ENCODE data around the gene MYOCD.

MYOCD gene

GRCh38 chr17:12664252-12664651 is 1.4 kb upstream of the MYOCD start:
- H3K27ac ChIP-seq (ENCODE audit: low read depth, low read length, poor library complexity, severe bottlenecking), result no peak overlapping the region
- H3K79me2 ChIP-seq (ENCODE audit: insufficient read depth, low read length), result no peaks in the 10 kb centered on the region

GRCh38 chr17:12664894-12665262 is 812 bp upstream of the MYOCD start:
- no peaks in the 10 kb centered on the region for H3K9me3 ChIP-seq (ENCODE audit: low read length)
- H3K27me3 ChIP-seq (ENCODE audit: insufficient read depth, low read length), result no peaks in the 10 kb centered on the region
- TF ChIP-seq EZH2 (IDR thresholded peaks at IDR 0.05; ENCODE audit: borderline replicate concordance, low read length) (no peak), CTCF (IDR thresholded peaks at IDR 0.05; ENCODE audit: low read length) (no peak)
- H4K20me1 ChIP-seq (ENCODE audit: insufficient read depth, low read length), result no peaks in the 10 kb centered on the region
- H3K79me2 ChIP-seq (ENCODE audit: insufficient read depth, low read length), result no peaks in the 10 kb centered on the region
- no peak overlapping the region for H3K27ac ChIP-seq (ENCODE audit: low read depth, low read length, poor library complexity, severe bottlenecking)
- no peaks in the 10 kb centered on the region for H3F3A ChIP-seq (ENCODE audit: insufficient read depth, low read length)
- no peaks in the 10 kb centered on the region for H3K4me1 ChIP-seq (ENCODE audit: insufficient read depth, low read length, severe bottlenecking)
- no peak overlapping the region for H3K9ac ChIP-seq (ENCODE audit: low read length)
- no peak overlapping the region for H3K4me3 ChIP-seq (ENCODE audit: low read depth, low read length, poor library complexity, severe bottlenecking)
- H2AFZ ChIP-seq (ENCODE audit: low read length), result no peak overlapping the region
- H3K9me2 ChIP-seq (ENCODE audit: low read depth, low read length), result no peaks in the 10 kb centered on the region
- no peaks in the 10 kb centered on the region for H3K36me3 ChIP-seq (ENCODE audit: insufficient read depth, low read length)
- H3K4me2 ChIP-seq (ENCODE audit: low read length), result no peak overlapping the region

More at GRCh38 chr17:12664252-12664651, 1.4 kb upstream of the MYOCD start:
- Histone ChIP-seq H3K4me1 (ENCODE audit: insufficient read depth, low read length, severe bottlenecking) (no peaks in the 10 kb centered on the region), H3K36me3 (ENCODE audit: insufficient read depth, low read length) (no peaks in the 10 kb centered on the region), H3F3A (ENCODE audit: insufficient read depth, low read length) (no peaks in the 10 kb centered on the region), H3K27me3 (ENCODE audit: insufficient read depth, low read length) (no peaks in the 10 kb centered on the region), H4K20me1 (ENCODE audit: insufficient read depth, low read length) (no peaks in the 10 kb centered on the region), H3K9me3 (ENCODE audit: low read length) (no peaks in the 10 kb centered on the region), H3K9me2 (ENCODE audit: low read depth, low read length) (no peaks in the 10 kb centered on the region), H3K4me3 (ENCODE audit: low read depth, low read length, poor library complexity, severe bottlenecking) (no peak overlapping the region), H3K4me2 (ENCODE audit: low read length) (no peak overlapping the region), H2AFZ (ENCODE audit: low read length) (no peak overlapping the region), H3K9ac (ENCODE audit: low read length) (no peak overlapping the region)
- TF ChIP-seq EZH2 (IDR thresholded peaks at IDR 0.05; ENCODE audit: borderline replicate concordance, low read length), result no peak
- no peak for TF ChIP-seq CTCF (IDR thresholded peaks at IDR 0.05; ENCODE audit: low read length)

- H3K4me2 ChIP-seq (ENCODE audit: low read length), result no peak overlapping the region
- H3K79me2 ChIP-seq (ENCODE audit: insufficient read depth, low read length), result no peaks in the 10 kb centered on the region
- no peaks in the 10 kb centered on the region for H3K9me2 ChIP-seq (ENCODE audit: low read depth, low read length)
- no peak overlapping the region for H3K9ac ChIP-seq (ENCODE audit: low read length)
- no peak overlapping the region for H2AFZ ChIP-seq (ENCODE audit: low read length)
- no peaks in the 10 kb centered on the region for H4K20me1 ChIP-seq (ENCODE audit: insufficient read depth, low read length)
- H3K4me1 ChIP-seq (ENCODE audit: insufficient read depth, low read length, severe bottlenecking), result no peaks in the 10 kb centered on the region
- TF ChIP-seq CTCF (IDR thresholded peaks at IDR 0.05; ENCODE audit: low read length) (no peak), EZH2 (IDR thresholded peaks at IDR 0.05; ENCODE audit: borderline replicate concordance, low read length) (no peak)
- H3K4me3 ChIP-seq (ENCODE audit: low read depth, low read length, poor library complexity, severe bottlenecking), result no peak overlapping the region
- no peak overlapping the region for H3K27ac ChIP-seq (ENCODE audit: low read depth, low read length, poor library complexity, severe bottlenecking)
- no peaks in the 10 kb centered on the region for H3K9me3 ChIP-seq (ENCODE audit: low read length)
- H3K36me3 ChIP-seq (ENCODE audit: insufficient read depth, low read length), result no peaks in the 10 kb centered on the region
- no peaks in the 10 kb centered on the region for H3F3A ChIP-seq (ENCODE audit: insufficient read depth, low read length)
- 0 out of 2 replicates have a peak, but pooled peaks cover under 1% of the 10 kb centered on the region for H3K27me3 ChIP-seq (ENCODE audit: insufficient read depth, low read length)
These were observed 1.0 kb downstream of the MYOCD start for GRCh38 chr17:12666718-12667117.

Measured in OCI-LY1 (cell line).